SU-DHL-6 (cell line): Measurements from ENCODE around the gene MAG.

Experiments used
- H2AFZ ChIP-seq: fragments of 200-600 bp; sonication (generic); 2 replicates; pipeline ENCODE4 v1.6.1; 2014; ENCODE audit warnings: low read depth, mild to moderate bottlenecking, moderate library complexity, mixed read lengths, antibody characterized with exemption, low read length; ENCODE audit not compliant: severe bottlenecking
- H3F3A ChIP-seq: fragments of 200-600 bp; shearing (Covaris generic); 2 replicates; pipeline ENCODE4 v1.6.0; 2016; ENCODE audit warnings: antibody characterized with exemption, mild to moderate bottlenecking; ENCODE audit not compliant: insufficient read depth
- H3K27ac ChIP-seq: fragments of 200-600 bp; sonication (generic); 2 replicates; pipeline ENCODE4 v1.5.1; 2016; ENCODE audit warnings: low read depth, mild to moderate bottlenecking, low read length, moderate library complexity, mixed read lengths
- H3K27me3 ChIP-seq: fragments of 200-600 bp; sonication (generic), shearing (Covaris generic); 2 replicates; pipeline ENCODE4 v1.6.0; 2014; ENCODE audit warnings: mild to moderate bottlenecking, low read length
- H3K36me3 ChIP-seq: fragments of 200-600 bp; sonication (generic); 2 replicates; pipeline ENCODE4 v1.6.1; 2014; ENCODE audit warnings: mild to moderate bottlenecking, low read length, mixed read lengths
- H3K4me2 ChIP-seq: fragments of 300-600, 200-600 bp; shearing (Covaris generic), sonication (generic); 2 replicates; pipeline ENCODE4 v1.6.0; 2014; ENCODE audit warnings: low read length, low read depth, mild to moderate bottlenecking; ENCODE audit not compliant: poor library complexity, severe bottlenecking
- H3K4me3 ChIP-seq: fragments of 200-600 bp; sonication (generic); 2 replicates; pipeline ENCODE4 v1.5.1; 2014; ENCODE audit warnings: antibody characterized with exemption, low read length, mild to moderate bottlenecking, mixed read lengths; ENCODE audit not compliant: insufficient read depth, poor library complexity, severe bottlenecking
- H3K79me2 ChIP-seq: fragments of 200-600 bp; sonication (generic); 2 replicates; pipeline ENCODE4 v1.6.1; 2014; ENCODE audit warnings: mild to moderate bottlenecking, low read length, moderate library complexity; ENCODE audit not compliant: insufficient read depth
- H3K9ac ChIP-seq: fragments of 200-600 bp; sonication (generic); 2 replicates; pipeline ENCODE4 v1.7.0; 2014; ENCODE audit warnings: mild to moderate bottlenecking, low read length
- H3K9me2 ChIP-seq: fragments of 200-600 bp; sonication (generic); replicated peaks from 2 replicates; pipeline ENCODE4 v1.6.1; 2014; ENCODE audit warnings: low read length; ENCODE audit not compliant: insufficient read depth
- H3K9me3 ChIP-seq: fragments of 200-600 bp; sonication (generic); 2 replicates; pipeline ENCODE4 v1.6.1; 2014; ENCODE audit warnings: low read length, mixed read lengths; ENCODE audit not compliant: insufficient read depth
- H4K20me1 ChIP-seq: fragments of 200-600 bp; sonication (generic); 2 replicates; pipeline ENCODE4 v1.6.1; 2014; ENCODE audit warnings: low read depth, mild to moderate bottlenecking, antibody characterized with exemption, low read length, moderate library complexity, mixed read lengths
- CTCF ChIP-seq: fragments of 200-600 bp; sonication (generic); IDR thresholded peaks from one replicate; pipeline ENCODE4 v1.5.1; 2017; ENCODE audit warnings: antibody characterized with exemption, mild to moderate bottlenecking, low read length, moderate library complexity; ENCODE audit not compliant: insufficient read depth, poor library complexity, severe bottlenecking
- EZH2phosphoT487 ChIP-seq: fragments of 200-600 bp; sonication (generic), shearing (Covaris generic); conservative IDR thresholded peaks from 2 replicates; pipeline ENCODE4 v1.6.1; 2018; ENCODE audit warnings: mild to moderate bottlenecking, antibody characterized with exemption, low read length, moderate library complexity, mixed read lengths

MAG gene

GRCh38 chr19:35306473-35307246, 14.7 kb downstream of the MAG start:
- Histone ChIP-seq H3K79me2 (no peaks in the 10 kb centered on the region), H3K9me2 (no peaks in the 10 kb centered on the region), H3K9me3 (no peaks in the 10 kb centered on the region), H3K36me3 (no peaks in the 10 kb centered on the region), H3K4me2 (no peak overlapping the region), H2AFZ (no peak overlapping the region), H3K27me3 (no peaks in the 10 kb centered on the region), H4K20me1 (no peaks in the 10 kb centered on the region), H3K27ac (no peak overlapping the region), H3K9ac (no peak overlapping the region), H3K4me3 (no peak overlapping the region), H3F3A (no peaks in the 10 kb centered on the region)
- TF ChIP-seq EZH2phosphoT487 (no peak), CTCF (peak; percentile 34)

GRCh38 chr19:35307931-35308330, 16.0 kb downstream of the MAG start:
- H3K4me3 ChIP-seq: no peak overlapping the region
- H3F3A ChIP-seq: no peaks in the 10 kb centered on the region
- no peak overlapping the region for H3K4me2 ChIP-seq
- TF ChIP-seq CTCF: no peak
- no peak for TF ChIP-seq EZH2phosphoT487
- no peaks in the 10 kb centered on the region for H3K27me3 ChIP-seq
- H3K27ac ChIP-seq: no peak overlapping the region
- no peak overlapping the region for H3K9ac ChIP-seq
- no peaks in the 10 kb centered on the region for H4K20me1 ChIP-seq
- H3K9me2 ChIP-seq: no peaks in the 10 kb centered on the region
- H2AFZ ChIP-seq: no peak overlapping the region
- H3K36me3 ChIP-seq: no peaks in the 10 kb centered on the region
- H3K79me2 ChIP-seq: no peaks in the 10 kb centered on the region
- no peaks in the 10 kb centered on the region for H3K9me3 ChIP-seq

GRCh38 chr19:35308910-35309309, 16.9 kb downstream of the MAG start:
- H3K27ac ChIP-seq: no peak overlapping the region
- TF ChIP-seq CTCF (no peak), EZH2phosphoT487 (no peak)

More at GRCh38 chr19:35308910-35309309, 16.9 kb downstream of the MAG start:
- Histone ChIP-seq H3K9me2 (no peaks in the 10 kb centered on the region), H3K4me2 (no peak overlapping the region), H3K4me3 (no peak overlapping the region), H3K27me3 (no peaks in the 10 kb centered on the region), H3F3A (no peaks in the 10 kb centered on the region), H3K36me3 (no peaks in the 10 kb centered on the region), H2AFZ (no peak overlapping the region), H4K20me1 (no peaks in the 10 kb centered on the region), H3K79me2 (no peaks in the 10 kb centered on the region), H3K9ac (no peak overlapping the region), H3K9me3 (no peaks in the 10 kb centered on the region)
